HEK293 (cell line): ENCODE measurements around the gene VEZF1.

Experiments
- CTCF ChIP-seq: fragments of 450-650 bp; formaldehyde crosslinking; IDR thresholded peaks from 2 replicates; pipeline ENCODE4 v1.5.1; 2016; ENCODE audit warnings: missing biosample characterization, missing genetic modification characterization
- KLF16 ChIP-seq: fragments of 450-650 bp; formaldehyde crosslinking; IDR thresholded peaks from 2 replicates; pipeline ENCODE4 v1.5.1; 2017; ENCODE audit warnings: missing biosample characterization, missing genetic modification characterization
- ZBTB11 ChIP-seq: fragments of 450-650 bp; formaldehyde crosslinking; conservative IDR thresholded peaks from 2 replicates; pipeline ENCODE4 v1.5.1; 2016; ENCODE audit warnings: low read depth, missing biosample characterization, missing genetic modification characterization
- ZBTB20 ChIP-seq: fragments of 450-650 bp; formaldehyde crosslinking; IDR thresholded peaks from 2 replicates; pipeline ENCODE4 v1.5.1; 2016; ENCODE audit warnings: missing biosample characterization, missing genetic modification characterization
- ZNF223 ChIP-seq: fragments of 450-650 bp; formaldehyde crosslinking; IDR thresholded peaks from 2 replicates; pipeline ENCODE4 v1.5.1; 2016; ENCODE audit warnings: missing biosample characterization, missing genetic modification characterization
- ZNF239 ChIP-seq: fragments of 450-650 bp; formaldehyde crosslinking; IDR thresholded peaks from 2 replicates; pipeline ENCODE4 v1.5.1; 2016; ENCODE audit warnings: missing biosample characterization, missing genetic modification characterization
- ZNF350 ChIP-seq: fragments of 450-650 bp; formaldehyde crosslinking; IDR thresholded peaks from 2 replicates; pipeline ENCODE4 v1.5.0; 2017; ENCODE audit warnings: missing biosample characterization, mild to moderate bottlenecking, missing genetic modification characterization
- ZNF394 ChIP-seq: fragments of 450-650 bp; formaldehyde crosslinking; IDR thresholded peaks from 2 replicates; pipeline ENCODE4 v1.5.1; 2016; ENCODE audit warnings: missing biosample characterization, missing genetic modification characterization, mild to moderate bottlenecking, moderate library complexity, borderline replicate concordance
- ZNF692 ChIP-seq: fragments of 450-650 bp; formaldehyde crosslinking; IDR thresholded peaks from 2 replicates; pipeline ENCODE4 v1.5.1; 2016; ENCODE audit warnings: missing biosample characterization, missing genetic modification characterization
- ZNF701 ChIP-seq: fragments of 450-650 bp; formaldehyde crosslinking; IDR thresholded peaks from 2 replicates; pipeline ENCODE4 v1.5.1; 2016; ENCODE audit warnings: missing biosample characterization, missing genetic modification characterization
- ZNF707 ChIP-seq: fragments of 450-650 bp; formaldehyde crosslinking; IDR thresholded peaks from 2 replicates; pipeline ENCODE4 v1.5.1; 2016; ENCODE audit warnings: missing biosample characterization, missing genetic modification characterization
- ZNF791 ChIP-seq: fragments of 450-650 bp; formaldehyde crosslinking; IDR thresholded peaks from 2 replicates; pipeline ENCODE4 v1.5.1; 2016; ENCODE audit warnings: missing biosample characterization, missing genetic modification characterization

GRCh38 chr17:57966246-57966645, 21.8 kb downstream of the VEZF1 start:
- TF ChIP-seq ZNF692 (tag by site-specific recombination): no peak
- TF ChIP-seq ZNF223 (tag by site-specific recombination): no peak
- TF ChIP-seq ZNF707 (tag by site-specific recombination): no peak
- no peak for TF ChIP-seq ZNF350
- TF ChIP-seq ZNF394 (tag by site-specific recombination): no peak
- TF ChIP-seq CTCF (tag by site-specific recombination): no peak
- TF ChIP-seq ZBTB20: no peak
- no peak for TF ChIP-seq ZBTB11
- no peak for TF ChIP-seq KLF16 (tag by site-specific recombination)
- TF ChIP-seq ZNF791: no peak
- no peak for TF ChIP-seq ZNF701 (tag by site-specific recombination)
- no peak for TF ChIP-seq ZNF239 (tag by site-specific recombination)
